HG03196 (cell line): ENCODE measurements around the gene ZDHHC7.

Experiments used
- ATAC-seq: cut with Tn5 transposase; IDR thresholded peaks from one replicate; pipeline ENCODE4 v1.9.1; 2021; ENCODE audit not compliant: unreplicated experiment

ZDHHC7 gene

DNA sequence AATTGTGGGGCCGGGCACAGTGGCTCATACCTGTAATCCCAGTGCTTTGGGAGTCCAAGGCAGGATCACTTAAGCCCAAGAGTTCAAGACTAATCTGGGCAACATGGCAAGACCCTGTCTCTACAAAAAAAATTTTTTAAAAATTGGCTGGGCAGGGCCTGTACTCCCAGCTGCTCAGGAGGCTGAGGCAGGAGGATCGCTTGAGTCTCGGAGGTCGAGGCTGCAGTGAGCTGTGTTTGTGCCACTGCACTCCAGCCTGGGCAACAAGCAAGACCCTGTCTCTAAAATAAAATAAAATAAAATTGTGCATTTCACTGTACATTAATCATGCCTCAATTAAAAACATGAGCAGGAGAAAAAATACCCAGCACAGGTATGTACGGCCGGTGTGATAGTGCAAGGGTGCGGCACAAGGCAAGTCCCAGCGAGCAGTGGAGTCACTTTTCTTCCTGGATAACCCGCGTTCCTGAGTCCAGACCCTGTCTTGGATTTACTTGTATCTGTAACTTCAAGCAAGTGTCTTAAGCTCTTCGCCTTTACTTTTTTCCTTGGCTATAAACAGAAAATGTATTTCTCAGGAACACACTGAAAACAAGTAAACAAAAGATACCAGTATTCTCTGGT, 11.4 kb downstream of the ZDHHC7 start:
- ATAC-seq = no peak

DNA sequence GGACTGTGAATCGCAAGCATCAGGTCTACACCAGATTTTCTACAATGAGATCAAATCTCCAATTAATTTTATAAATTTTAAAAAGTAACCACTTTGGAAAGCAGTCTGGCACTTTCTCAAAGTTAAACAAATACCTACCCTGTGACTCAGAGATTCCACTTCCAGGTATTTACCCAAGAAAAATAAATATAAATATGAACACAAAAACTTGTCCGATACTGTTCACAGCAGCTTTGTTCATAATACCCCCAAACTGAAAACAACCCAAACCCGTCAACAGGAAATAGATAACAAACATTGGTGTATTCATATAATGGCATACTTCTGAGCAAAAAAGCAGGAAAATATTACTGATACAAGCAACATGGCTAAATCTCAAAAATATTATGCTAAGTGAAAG, 12.1 kb downstream of the ZDHHC7 start:
- no peak for ATAC-seq

DNA sequence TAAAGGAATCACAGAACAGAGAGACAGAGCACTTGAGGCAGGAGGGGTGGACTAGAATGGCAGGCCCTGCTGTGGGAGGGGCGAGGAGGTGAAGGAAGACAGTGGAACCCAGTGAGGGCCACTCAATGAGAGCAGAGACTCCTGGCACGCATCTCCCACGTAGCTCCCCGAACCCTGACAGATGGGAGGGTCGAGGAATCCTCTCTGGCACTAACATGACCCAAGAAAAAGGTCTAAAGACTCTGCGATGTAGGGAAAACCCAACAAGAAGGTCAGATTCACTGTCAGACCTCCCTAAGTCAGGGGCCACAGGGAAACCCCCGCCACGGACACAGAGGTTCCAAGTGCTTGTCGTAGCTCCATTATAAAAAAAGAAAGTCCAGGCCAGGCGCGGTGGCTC, 15.0 kb downstream of the ZDHHC7 start:
- ATAC-seq = no peak

DNA sequence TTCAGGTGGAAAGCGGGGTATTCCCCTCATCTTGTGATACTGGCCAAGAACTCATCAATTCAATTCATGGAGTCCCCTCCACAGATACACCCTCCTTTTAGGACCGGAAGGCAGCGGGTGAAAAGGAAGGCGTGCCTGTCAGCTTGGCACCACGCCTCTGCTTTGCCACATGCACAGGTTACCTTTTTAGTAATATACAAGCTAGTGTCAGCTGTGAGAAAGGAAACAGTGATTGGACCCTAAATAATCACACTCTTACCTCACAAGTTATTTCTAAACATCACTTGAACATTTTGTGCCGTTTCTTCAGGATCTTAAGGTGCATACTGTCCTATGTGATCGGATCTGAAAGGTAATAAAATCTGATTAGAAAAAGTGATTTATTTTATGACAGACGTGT, 15.7 kb downstream of the ZDHHC7 start:
- ATAC-seq = no peak

DNA sequence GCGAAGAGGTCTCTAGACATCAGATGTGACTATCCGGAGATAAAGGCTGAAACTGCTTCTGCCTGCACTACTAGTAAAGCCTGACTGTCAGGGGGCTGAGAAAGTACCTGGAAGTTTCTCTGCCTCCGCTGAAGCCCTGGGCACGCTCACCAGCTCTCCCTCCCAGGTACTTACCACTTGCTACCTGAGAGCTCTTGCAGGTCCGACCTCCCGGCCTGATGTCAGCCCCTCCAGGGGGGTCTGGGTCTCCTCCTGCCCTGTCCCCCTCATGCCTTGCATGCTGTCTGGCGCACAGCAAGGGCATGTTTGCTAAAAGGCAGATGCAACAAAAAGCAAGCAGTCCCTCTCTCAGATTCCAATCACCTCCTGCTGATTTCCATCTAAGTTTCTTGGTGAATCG, 17.4 kb downstream of the ZDHHC7 start:
- no peak for ATAC-seq

DNA sequence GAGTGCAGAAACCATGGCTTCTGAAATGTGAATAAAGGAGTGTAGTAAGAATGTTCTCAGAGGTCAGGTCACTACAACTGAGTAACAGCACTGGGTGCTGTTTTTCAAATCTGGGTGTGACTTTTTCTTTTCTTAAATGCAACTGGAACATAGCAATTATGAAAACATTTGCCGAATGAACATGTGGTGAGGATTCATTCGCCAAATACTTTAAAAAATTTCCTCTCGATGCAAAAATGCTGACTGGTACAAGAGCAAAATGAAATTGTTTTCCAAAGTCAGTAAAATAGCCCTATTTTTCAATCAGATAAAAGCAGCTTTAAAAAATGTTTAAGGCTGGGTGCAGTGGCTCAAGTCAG, 18.6 kb downstream of the ZDHHC7 start:
- ATAC-seq = no peak

DNA sequence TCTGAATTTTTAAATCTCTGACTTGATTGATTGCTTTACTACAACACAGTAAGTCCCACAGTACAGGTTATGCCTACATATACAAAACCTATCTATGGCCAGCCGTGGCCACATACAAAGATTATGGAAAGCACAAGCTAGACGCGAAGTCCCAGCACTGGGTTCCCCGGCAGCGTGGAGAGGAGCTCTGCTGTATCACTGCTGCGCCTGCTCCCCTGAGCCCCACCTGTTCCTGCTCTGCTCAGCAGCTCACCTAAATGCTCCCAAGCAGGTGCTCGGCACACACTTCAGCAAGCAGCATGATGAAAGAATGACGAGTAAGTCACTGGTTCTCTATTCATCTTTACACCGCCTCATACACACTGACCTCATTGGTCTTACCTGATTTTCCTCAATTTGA, 20.6 kb downstream of the ZDHHC7 start:
- no peak for ATAC-seq

DNA sequence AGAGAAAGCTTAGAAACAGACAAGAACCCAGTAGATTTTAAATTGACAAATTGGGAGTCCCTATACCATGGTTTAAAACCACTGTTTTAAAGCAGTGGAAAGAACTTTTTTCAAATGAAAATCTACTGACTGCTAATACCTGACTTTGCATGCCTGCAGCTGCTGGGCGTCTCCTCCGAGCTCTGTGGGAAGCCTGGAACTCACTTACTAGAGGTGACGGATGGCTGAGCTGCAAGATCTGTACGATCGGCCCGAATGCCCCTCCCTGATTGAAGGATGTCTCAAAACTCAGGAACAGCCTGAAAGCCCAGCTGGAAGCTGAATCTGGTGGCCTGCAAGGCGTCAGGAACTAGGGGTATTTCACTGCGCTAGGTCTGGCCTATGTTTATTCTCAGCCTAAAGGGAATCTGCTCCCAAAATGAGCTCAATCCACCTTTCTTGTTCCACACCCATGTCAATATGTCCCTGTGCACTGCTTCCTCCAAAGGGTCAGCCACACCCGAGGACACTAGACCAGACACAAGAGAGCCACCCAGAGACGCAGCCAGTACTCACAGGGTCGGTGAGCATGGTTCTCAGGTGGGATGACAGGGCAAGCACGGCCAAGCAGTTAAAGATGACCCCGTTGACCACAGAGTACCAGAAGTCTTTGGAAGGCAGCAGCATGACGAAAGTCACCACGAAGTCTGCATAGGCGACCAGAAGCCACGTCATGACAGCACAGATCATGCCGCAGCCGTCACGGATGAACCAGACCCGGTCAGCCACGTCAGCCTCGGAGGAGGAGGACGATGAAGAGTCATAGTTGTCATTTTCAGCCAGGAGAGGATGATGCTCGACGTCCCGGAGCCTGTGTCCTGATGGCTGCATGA, 21.4 kb downstream of the ZDHHC7 start:
- no peak for ATAC-seq

DNA sequence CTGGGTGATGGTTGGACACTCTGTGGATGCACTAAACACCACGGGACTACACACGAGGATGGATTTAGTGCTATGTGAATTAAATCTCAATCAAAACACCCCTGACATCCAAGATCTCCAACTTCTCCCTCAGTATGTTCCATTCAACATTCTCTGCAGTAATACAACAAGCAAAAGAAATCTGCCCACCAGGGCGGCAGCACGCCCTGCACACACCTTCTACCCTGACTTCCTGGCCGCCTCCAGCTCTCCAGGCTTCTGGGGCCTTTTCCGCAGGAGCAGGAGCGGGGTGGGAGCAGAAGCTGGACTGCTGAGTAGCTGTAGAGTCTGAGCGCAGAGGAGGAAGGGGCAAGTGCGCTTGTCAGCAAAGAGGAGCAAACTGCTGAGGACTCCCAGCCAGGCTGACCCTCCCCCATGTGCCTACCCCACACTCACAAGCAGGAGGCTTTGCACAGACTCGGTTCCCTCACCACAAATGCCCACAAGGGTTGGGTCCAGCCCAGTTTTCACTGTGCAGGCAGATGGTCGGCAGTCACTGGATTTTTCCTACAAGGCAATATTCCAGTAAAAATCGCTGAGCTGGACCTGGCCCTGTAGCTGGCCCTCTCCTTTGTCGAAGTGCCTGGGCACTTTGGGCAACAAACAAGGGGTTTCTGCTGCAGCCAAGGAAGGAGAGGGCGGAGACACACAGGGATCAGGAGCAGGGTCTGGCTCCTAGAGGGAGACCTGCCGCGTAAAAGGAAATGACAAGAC, 22.8 kb downstream of the ZDHHC7 start:
- no peak for ATAC-seq

DNA sequence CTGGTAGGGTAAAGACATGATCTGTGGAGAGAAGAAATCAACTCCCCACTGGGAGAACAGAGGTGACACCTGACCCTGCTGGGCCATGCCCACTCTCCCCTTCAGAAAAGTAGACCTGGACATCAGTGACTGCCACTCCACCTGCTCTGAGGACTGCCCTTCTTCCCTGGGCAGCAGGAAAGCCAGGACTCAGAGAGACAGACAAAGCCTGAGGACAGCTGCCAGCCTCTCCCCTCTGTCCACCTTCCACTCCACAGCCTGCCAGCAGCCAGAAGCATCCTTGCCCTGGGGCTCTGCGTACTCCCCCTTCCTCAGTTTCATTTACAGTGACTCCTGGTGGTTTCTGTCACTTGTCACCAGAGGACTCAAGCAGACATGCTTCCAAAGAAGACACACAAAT, 24.5 kb downstream of the ZDHHC7 start:
- ATAC-seq = no peak

DNA sequence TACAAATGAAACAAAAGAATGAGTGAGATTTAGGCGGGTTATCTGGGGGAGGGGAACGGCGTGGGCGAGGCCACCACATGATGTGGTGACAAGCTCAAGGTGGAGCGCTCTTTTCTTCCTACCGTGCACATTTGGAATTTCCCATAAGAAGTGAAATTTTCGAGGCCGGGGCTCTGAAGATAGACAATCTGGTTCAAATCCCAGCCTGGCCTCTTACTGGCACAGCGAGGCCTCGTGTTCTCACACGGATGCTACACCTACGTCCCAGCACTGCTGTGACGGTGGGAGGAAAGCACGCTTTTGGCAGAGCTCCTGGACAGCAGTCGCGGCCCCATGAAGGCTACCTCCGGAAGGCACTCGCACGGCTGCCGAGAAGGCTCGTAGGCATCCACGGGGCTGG, 25.2 kb downstream of the ZDHHC7 start:
- no peak for ATAC-seq

DNA sequence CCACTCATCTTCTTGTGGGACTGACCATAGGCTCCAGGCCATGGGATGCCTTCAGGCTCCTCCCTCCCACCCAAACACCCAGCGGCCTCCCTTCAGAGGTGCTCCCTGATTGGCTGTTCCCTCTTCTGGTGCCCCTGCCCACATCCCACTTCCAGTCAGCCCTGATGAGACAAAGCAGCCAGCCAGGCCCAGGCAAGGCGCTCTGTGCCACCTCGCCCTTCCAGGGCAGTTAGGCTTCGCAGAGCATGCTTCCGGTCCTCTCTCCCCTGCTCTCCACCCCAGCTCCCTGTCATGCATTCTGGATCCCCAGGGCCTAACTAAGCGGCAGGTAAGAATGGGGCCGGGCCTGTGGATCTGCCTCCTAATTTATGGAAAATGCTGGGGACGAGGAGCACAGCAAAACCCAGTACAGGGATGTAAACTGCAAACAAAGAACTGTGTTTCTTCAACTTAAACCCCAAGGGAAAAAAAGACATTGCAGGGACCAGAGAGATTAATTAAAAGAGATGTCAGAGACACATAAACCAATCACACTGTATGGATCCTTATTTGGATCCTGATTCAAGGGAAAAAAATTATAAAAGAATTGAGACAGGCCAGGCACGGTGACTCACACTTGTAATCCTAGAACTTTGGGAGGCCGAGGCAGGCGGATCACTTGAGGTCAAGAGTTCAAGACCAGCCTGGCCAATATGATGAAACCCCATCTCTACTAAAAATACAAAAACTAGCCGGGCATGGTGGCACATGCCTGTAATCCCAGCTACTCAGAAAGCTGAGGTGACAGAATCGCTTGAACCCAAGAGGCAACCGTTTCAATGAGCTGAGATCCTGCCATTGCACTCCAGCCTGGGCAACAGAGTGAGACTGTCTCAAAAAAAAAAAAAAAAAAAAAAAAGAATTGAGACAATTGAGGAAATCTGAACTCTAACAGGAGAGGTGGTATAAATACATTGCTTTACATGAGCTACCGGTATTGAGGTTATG, 26.0 kb downstream of the ZDHHC7 start:
- ATAC-seq = no peak

DNA sequence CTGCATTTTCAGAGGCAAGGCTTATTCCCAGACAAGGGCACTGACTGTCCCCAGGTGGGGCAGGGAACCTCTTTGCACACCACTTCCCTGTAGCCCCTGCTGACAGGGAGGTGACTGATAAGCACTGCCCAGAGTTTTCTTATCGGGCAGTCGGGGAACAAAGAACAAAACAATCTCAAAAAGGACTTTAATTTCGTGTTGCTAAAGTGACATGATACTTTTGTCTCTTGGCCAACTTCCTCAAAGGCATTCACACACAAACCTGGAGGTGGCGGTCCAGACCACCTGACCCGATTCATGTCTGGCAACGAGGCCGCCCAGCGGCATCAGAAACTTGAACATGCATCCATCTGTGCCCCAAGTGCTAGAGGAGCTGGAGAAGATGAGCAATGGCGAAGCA, 28.9 kb downstream of the ZDHHC7 start:
- ATAC-seq = no peak

DNA sequence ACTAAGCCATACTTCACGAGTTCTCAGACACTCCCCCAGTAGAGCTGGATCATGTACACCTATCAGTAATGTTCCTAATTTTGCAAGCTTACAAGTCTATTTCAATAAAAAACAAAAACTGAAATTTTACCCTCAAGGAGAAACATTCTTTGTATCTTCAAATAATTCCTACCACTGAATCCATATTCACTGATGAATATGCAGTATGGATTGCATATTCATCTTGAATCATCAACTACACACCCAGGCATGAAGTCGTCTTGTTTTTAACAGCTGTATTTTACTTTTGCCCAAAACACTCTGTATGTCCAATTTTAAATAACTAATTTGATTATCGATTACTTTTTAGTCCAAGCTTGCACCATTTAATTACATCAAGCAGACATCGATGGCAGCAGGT, 31.8 kb downstream of the ZDHHC7 start:
- no peak for ATAC-seq

DNA sequence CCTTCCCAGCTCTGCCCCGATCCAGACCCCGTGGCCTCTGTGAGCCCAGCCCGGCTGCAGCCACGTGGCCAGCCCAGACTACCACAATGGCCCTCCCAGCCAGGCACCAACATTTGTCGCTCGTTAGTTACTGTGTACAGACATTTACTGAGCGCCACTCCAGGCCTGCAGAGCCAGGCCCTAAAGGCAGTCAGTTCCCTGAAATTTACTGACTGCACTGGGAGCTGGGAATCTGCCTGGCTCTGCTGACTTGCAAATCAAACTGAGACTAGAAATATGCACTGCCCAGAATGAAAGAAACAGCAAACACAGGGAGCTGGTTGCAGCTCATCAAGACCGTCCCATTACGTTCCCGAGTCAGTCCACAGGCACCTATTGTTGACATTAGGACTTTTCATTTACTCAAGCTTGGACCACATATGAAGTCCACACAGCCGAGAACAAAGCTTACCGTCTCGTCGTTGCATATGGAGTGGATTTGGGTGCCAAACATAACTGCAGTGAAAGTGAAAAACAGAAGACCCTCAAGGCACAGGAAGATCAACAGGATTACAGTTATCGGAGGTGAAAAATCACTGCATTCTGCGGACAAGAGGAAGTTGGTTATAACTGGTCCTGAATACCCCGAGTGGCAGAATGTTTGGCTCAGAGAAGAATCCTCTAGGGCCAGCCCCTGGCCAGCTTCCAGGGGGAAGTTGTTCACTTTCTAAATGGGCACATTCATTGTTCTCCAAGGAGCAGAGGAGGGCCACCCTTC, 34.5 kb downstream of the ZDHHC7 start:
- ATAC-seq = no peak

DNA sequence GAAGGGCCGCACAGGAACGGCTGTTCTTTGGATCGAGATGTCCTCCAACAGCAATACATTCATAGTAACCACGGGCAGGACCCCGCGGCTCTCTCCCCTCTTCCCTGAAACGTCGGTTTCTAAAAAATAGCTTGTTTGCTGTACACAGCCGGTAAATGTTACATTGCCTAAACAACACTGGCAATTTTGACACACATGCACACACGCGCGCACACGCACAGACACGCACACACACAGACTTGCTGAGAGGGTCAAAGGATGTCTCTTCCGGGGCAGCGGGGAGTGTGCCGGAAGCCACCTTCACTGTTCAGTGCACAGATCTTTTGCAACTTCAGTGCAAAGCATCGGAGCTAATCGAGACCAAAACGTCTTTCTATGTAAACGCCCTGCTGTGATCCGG, 35.8 kb downstream of the ZDHHC7 start:
- ATAC-seq = no peak

DNA sequence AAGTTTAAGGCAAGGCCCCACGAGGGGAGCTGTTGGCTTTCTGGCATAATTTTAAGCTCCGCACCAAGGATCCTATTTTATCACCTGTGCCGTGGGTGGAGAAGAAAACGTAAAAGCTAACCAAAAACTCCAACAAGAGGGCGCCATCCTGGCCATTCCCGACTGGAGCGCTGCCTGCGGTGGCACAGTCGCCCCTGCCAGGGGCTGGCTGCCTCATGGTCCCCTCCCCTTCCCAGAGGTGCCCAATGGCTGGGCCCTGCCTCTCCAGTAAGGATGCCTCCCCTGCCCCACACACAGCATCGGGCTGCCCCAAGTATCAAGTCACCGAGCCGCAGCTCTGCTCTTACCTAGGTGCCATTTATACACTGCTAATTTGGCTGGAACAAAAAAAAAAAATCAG, 36.3 kb downstream of the ZDHHC7 start:
- ATAC-seq = no peak

DNA sequence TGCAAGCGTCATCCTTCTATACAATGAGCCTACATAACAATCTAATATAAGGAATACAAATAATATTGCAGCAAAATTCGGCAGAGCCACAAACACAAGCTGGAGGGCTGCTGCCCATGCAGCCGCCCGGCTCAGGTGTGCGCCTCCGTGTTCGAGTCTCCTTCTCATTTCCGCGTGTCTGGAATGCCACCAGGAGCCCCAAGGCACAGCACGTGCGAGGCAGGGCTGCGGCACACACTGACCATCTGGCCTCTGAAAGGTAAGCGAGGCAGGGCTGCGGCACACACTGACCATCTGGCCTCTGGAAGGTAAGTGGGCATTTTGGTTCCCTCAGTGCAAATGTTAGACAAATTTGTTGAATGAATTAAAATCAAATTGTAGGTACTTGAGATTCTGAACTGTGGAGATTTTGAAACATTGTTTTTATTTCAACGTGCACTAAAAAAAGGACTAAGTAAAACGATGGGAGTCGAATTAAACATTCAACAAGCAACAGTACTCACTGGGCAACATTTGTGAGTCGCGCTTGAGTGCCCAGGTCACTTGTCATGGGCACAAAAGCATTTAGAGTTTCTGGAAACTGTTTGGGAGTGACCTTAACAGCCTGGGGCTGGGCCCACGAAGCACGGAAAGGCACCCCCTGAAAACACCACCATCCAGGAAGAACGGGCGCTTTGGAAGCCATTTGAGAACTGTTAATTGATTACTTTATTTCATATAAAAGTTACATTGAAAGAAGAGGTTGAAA, 37.4 kb downstream of the ZDHHC7 start:
- no peak for ATAC-seq

DNA sequence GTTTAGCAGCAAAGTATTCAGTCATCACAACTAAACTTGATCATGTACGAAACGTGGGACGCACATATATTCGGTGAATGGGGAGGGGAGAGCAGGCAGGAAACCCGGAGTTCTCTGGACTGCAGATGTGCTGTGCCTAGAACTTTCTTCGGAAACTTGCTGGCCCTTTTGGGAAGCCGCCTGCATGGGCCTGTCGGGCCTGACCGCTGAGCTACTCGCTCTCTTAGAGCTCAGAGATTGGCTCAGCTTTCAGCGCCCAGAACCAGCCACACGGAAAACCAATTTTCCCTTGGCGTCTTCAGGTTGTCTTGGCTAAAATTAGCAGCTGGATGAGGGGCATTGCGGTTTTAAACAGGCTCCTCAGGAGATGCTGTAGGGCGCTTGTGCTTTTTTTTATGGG, 38.1 kb downstream of the ZDHHC7 start:
- ATAC-seq = no peak
